ENCODE data around the gene MPRIP.

The MPRIP gene

GRCh38 chr17:17103160-17103559 lies 60.9 kb downstream of the MPRIP start:
- DNase-seq (ENCODE audit: low read depth), result no peak
- in situ Hi-C loops (cut with HindIII; ENCODE audit: low sequenced_read_pairs), result no loop called here
- no peak overlapping the region for H3K4me3 ChIP-seq (ENCODE audit: low read depth, low read length)
- TF ChIP-seq, protein P1, sequence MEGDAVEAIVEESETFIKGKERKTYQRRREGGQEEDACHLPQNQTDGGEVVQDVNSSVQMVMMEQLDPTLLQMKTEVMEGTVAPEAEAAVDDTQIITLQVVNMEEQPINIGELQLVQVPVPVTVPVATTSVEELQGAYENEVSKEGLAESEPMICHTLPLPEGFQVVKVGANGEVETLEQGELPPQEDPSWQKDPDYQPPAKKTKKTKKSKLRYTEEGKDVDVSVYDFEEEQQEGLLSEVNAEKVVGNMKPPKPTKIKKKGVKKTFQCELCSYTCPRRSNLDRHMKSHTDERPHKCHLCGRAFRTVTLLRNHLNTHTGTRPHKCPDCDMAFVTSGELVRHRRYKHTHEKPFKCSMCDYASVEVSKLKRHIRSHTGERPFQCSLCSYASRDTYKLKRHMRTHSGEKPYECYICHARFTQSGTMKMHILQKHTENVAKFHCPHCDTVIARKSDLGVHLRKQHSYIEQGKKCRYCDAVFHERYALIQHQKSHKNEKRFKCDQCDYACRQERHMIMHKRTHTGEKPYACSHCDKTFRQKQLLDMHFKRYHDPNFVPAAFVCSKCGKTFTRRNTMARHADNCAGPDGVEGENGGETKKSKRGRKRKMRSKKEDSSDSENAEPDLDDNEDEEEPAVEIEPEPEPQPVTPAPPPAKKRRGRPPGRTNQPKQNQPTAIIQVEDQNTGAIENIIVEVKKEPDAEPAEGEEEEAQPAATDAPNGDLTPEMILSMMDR (IDR thresholded peaks at IDR 0.05; ENCODE audit: low read depth, low read length, missing control alignments), result no peak

- no peak overlapping the region for H3K4me3 ChIP-seq (ENCODE audit: low read depth, low read length)
- DNase-seq (ENCODE audit: low read depth), result no peak
- TF ChIP-seq, protein P1 (IDR thresholded peaks at IDR 0.05; ENCODE audit: low read depth, low read length, missing control alignments), result no peak
- in situ Hi-C loops (cut with HindIII; ENCODE audit: low sequenced_read_pairs), result no loop called here
Observed at GRCh38 chr17:17104036-17104435, 61.8 kb downstream of the MPRIP start.

GRCh38 chr17:17104494-17104893 lies 62.2 kb downstream of the MPRIP start:
- TF ChIP-seq, protein P1 (IDR thresholded peaks at IDR 0.05; ENCODE audit: low read depth, low read length, missing control alignments), result no peak
- DNase-seq (ENCODE audit: low read depth), result no peak
- H3K4me3 ChIP-seq (ENCODE audit: low read depth, low read length), result no peak overlapping the region
- in situ Hi-C loops (cut with HindIII; ENCODE audit: low sequenced_read_pairs), result no loop called here

- in situ Hi-C loops (cut with HindIII; ENCODE audit: low sequenced_read_pairs), result no loop called here
- H3K4me3 ChIP-seq (ENCODE audit: low read depth, low read length), result no peak overlapping the region
- no peak for DNase-seq (ENCODE audit: low read depth)
- TF ChIP-seq, protein P1 (IDR thresholded peaks at IDR 0.05; ENCODE audit: low read depth, low read length, missing control alignments), result no peak
Observed at GRCh38 chr17:17105976-17106375, 63.7 kb downstream of the MPRIP start.

GRCh38 chr17:17106756-17107155 lies 64.5 kb downstream of the MPRIP start:
- no peak for DNase-seq (ENCODE audit: low read depth)
- H3K4me3 ChIP-seq (ENCODE audit: low read depth, low read length), result no peak overlapping the region
- in situ Hi-C loops (cut with HindIII; ENCODE audit: low sequenced_read_pairs), result no loop called here
- TF ChIP-seq, protein P1 (IDR thresholded peaks at IDR 0.05; ENCODE audit: low read depth, low read length, missing control alignments), result no peak

GRCh38 chr17:17107281-17107680 lies 65.0 kb downstream of the MPRIP start:
- in situ Hi-C loops (cut with HindIII; ENCODE audit: low sequenced_read_pairs), result no loop called here
- no peak for DNase-seq (ENCODE audit: low read depth)
- H3K4me3 ChIP-seq (ENCODE audit: low read depth, low read length), result no peak overlapping the region
- TF ChIP-seq, protein P1 (IDR thresholded peaks at IDR 0.05; ENCODE audit: low read depth, low read length, missing control alignments), result no peak

Measured in astrocyte of the cerebellum (primary cell).